ENCODE results near the gene ARAP2. TPM values are rescaled to one million over a fixed set of nuclear protein-coding genes. Genes with fewer than 3 reads are reported as not detected.
A peak's percentile ranks its signal among the peaks of the same experiment; 100 is the strongest.

The ARAP2 gene
- 8.3 and 14.4 TPM in 2 replicates for total RNA-seq (2014; rRNA removed; shearing (Covaris generic))
- polyA plus RNA-seq (2015; cell fraction: cytosol; rRNA removed), result 2.0 and 2.8 TPM in 2 replicates
- polyA plus RNA-seq (2015; cell fraction: nucleus; rRNA removed), result 16.6 and 22.8 TPM in 2 replicates

- peak; percentile 50 for DNase-seq (ENCODE audit: low read depth, low spot score)
- in situ Hi-C loops (cut with HindIII; ENCODE audit: low pct_unique_long_range_greater_than_20kb, low sequenced_read_pairs), result no loop called here
These were observed at the start of gene ARAP2 for GRCh38 chr4:36244257-36245082. TSS of gene ARAP2 (minus strand) at chr4:36244514. CDS start at chr4:36229486, 15,028 bp downstream.

- no peak for DNase-seq (ENCODE audit: low read depth, low spot score)
- in situ Hi-C loops (cut with HindIII; ENCODE audit: low pct_unique_long_range_greater_than_20kb, low sequenced_read_pairs), result no loop called here
These were observed 48.4 kb upstream of the ARAP2 start for GRCh38 chr4:36292556-36293188.

DNA sequence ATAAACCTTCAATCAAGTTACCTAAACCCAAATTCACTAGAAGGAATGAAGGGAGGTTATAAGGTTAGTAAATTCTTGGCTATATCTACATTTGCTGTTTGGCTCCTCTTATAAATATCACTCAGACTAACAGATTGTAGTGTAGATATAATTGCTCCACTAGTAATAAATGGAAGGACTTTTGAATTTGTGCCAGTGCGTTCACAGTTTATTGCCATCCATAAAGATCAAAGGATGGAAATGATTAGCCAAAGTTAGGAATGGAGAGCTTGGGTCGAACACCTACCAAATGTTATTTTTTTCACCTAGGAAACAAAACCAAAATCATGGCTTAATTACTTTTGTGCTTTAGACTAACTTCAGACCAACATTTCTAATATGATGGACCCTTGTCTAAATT, 46.3 kb upstream of the ARAP2 start:
- in situ Hi-C loops (cut with HindIII; ENCODE audit: low pct_unique_long_range_greater_than_20kb, low sequenced_read_pairs), result no loop called here
- DNase-seq (ENCODE audit: low read depth, low spot score), result no peak

DNA sequence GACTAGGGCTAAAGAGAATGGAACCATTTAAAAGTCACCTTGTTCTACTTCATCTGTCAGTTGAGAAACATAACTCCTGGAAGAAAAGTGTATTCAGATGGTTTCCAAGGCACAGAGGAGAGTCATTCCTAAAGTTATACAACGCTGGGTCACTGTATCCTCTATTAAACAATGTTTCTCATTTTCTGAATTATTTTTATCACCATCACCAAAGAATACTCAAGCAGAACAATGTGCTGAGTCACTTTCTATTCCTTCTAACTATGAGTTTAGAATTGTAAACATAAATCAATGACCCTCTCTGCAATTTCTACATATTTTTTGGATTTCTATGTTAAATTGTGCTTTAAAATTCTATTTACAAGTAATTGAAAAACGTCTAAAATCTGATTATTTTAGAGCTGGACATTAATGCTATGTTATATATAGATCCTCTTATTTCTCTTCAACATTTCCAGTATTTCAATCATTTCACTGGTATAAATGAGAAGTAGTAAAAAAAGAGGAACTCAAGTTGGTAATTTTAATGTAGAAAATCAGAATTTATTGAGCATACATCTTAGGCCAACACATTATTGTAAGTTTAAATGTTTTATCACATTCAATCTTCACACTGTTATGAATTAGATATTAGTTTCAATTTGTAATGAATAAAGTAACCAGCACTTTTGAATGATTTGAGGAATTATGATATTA, 44.6 kb upstream of the ARAP2 start:
- in situ Hi-C loops (cut with HindIII; ENCODE audit: low pct_unique_long_range_greater_than_20kb, low sequenced_read_pairs), result no loop called here
- DNase-seq (ENCODE audit: low read depth, low spot score), result no peak

DNA sequence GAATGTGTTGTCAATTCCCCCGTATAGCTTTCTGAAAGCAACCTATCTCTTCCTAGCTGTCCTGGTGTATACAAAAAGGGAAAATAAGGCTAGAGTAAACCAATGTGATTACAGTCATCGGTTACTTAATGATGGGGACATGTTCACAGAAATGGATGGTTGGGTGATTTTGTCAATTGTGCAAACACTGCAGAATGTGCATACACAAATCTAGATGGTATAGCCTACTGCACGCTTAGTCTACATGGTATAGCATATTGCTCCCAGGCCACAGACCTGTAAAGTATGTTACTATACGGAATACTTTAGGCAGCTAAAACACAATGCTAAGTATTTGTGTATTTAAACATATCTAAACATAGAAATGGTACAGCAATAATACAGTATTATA, 42.2 kb upstream of the ARAP2 start:
- in situ Hi-C loops (cut with HindIII; ENCODE audit: low pct_unique_long_range_greater_than_20kb, low sequenced_read_pairs), result no loop called here
- DNase-seq (ENCODE audit: low read depth, low spot score), result no peak

GRCh38 chr4:36285784-36286480, 41.6 kb upstream of the ARAP2 start:
- no peak for DNase-seq (ENCODE audit: low read depth, low spot score)

DNA sequence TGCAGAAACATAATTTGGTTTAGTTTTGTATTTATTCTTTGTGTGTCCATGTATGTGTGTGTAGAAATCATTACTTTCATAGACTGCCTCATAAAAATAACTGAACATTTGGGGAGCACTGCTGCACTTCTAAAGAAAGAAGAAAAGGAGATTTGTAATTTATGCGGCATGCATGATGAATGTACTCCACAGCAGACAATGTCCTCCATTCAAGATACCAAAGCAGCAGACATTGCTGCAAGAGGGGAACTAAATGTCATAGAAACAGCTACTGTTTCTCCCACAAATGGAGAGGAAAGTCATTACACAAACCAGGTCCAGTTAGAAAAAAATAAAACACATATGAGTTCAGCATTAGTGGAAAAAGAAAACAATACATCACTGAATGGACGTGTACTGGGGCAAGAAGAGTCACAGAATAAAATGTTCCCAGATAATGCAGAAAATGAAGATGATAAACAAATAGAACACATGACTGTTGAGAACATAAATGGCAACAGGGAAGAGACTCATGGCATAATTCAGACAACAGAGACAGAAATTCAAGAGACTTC, 39.7 kb upstream of the ARAP2 start:
- in situ Hi-C loops (cut with HindIII; ENCODE audit: low pct_unique_long_range_greater_than_20kb, low sequenced_read_pairs), result no loop called here
- peak; percentile 83 for DNase-seq (ENCODE audit: low read depth, low spot score)

More at GRCh38 chr4:36285784-36286480, 41.6 kb upstream of the ARAP2 start:
- in situ Hi-C loops (cut with HindIII; ENCODE audit: low pct_unique_long_range_greater_than_20kb, low sequenced_read_pairs), result no loop called here

- in situ Hi-C loops (cut with HindIII; ENCODE audit: low pct_unique_long_range_greater_than_20kb, low sequenced_read_pairs), result no loop called here
These were observed 38.3 kb upstream of the ARAP2 start for GRCh38 chr4:36282503-36283030.

DNA sequence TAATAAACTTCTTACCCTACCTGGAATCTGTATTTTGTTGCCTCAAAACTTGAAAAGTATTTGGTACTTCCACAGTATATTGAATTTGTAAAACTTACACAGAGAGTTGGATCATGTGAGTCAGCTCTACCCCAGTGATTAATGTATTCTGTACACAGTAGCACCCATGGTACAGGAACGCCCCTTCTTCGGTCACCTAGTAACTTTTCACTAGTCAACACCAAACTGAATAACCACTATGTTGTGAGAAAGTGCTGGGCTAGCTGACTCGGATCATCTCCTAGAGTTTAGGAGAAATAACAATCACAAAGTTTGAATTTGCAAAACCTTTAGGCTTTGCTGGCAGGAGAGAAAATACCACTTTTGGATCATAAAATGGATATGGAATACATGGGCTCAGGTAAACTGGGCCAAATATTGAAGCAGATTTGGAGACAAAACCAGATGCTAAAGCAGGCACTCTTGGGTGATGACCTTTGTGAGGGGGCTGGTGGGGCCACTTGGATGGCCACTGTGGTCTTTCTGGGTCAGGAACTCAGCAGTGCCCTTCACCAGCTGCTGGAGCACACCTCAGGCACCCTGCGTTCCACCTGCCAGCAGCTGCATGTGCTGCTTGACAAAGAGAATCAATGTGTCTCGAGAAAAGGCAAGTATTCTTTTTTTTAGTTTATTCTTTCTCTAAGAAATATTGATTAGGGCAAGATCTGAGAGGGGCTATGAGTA, 37.2 kb upstream of the ARAP2 start, which contains the start of gene DTHD1:
TSS of gene DTHD1 (plus strand) at position 233 of the 723 bp plus-strand sequence. CDS start at position 376, 143 bp downstream.
- in situ Hi-C loops (cut with HindIII; ENCODE audit: low pct_unique_long_range_greater_than_20kb, low sequenced_read_pairs), result no loop called here
- no peak for DNase-seq (ENCODE audit: low read depth, low spot score)

More at GRCh38 chr4:36282503-36283030, 38.3 kb upstream of the ARAP2 start:
- no peak for DNase-seq (ENCODE audit: low read depth, low spot score)

GRCh38 chr4:36280555-36280954, 36.2 kb upstream of the ARAP2 start:
- peak; percentile 28 for DNase-seq (ENCODE audit: low read depth, low spot score)
- in situ Hi-C loops (cut with HindIII; ENCODE audit: low pct_unique_long_range_greater_than_20kb, low sequenced_read_pairs), result no loop called here

DNA sequence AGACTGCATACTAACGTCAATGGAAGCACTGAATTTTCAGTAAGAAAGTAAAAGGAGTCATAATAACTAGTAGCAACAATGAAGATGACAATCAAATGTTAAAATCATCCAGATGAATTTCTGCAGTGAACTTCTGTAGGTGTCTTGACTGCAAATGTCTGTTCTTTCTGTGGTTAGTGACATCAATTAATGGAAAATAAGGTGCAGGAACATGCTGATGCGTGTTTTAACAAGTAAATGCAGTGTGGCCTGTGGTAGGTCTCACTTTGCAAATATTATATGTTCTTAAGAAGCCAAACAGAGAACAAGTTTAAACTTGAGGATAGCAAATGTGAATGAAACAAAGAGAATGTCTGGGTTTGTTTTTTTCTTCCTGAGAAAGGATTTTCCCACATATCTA, 34.5 kb upstream of the ARAP2 start:
- no peak for DNase-seq (ENCODE audit: low read depth, low spot score)
- in situ Hi-C loops (cut with HindIII; ENCODE audit: low pct_unique_long_range_greater_than_20kb, low sequenced_read_pairs), result no loop called here

DNA sequence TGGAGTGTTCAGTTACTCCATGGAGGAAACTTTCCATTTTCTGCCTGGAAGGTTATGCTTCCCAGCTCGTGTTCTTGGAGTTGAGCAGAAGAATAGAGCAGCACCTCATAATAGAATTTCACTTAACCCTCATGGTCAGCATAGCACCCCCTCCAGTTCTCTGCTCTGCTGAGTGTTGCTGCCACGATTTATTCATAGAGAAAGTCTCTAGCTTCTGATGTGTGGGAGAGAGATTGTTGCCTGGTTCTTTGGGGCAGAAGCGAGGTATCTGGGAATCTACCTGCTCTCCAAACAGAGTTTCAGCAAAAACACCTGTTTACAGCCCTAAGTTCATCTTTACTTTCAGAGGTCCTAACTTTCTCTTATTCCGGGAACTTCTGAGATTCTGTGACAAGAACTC, 33.2 kb upstream of the ARAP2 start:
- no peak for DNase-seq (ENCODE audit: low read depth, low spot score)
- in situ Hi-C loops (cut with HindIII; ENCODE audit: low pct_unique_long_range_greater_than_20kb, low sequenced_read_pairs), result no loop called here

DNA sequence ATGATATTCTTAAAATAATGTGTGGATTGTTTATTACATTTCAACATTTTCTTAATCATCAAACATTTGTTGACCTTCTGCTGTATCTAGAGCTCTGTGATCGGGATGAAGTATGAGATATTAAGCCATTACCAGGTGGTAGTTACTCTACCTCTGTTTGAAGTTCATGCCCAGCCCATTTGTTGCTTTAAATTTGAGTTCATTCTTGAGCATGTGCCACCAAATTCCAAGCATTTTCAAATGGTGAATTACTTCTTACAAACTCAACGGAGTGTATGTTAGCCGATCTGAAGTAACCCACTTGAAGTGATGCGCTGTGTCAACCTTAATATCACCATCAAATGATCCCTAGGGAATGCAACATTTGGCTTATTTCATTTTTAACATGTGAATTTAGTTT, 29.8 kb upstream of the ARAP2 start:
- DNase-seq (ENCODE audit: low read depth, low spot score), result no peak
- in situ Hi-C loops (cut with HindIII; ENCODE audit: low pct_unique_long_range_greater_than_20kb, low sequenced_read_pairs), result no loop called here

- in situ Hi-C loops (cut with HindIII; ENCODE audit: low pct_unique_long_range_greater_than_20kb, low sequenced_read_pairs), result no loop called here
- no peak for DNase-seq (ENCODE audit: low read depth, low spot score)
These were observed 29.0 kb upstream of the ARAP2 start for GRCh38 chr4:36273276-36273675.

- no peak for DNase-seq (ENCODE audit: low read depth, low spot score)
- in situ Hi-C loops (cut with HindIII; ENCODE audit: low pct_unique_long_range_greater_than_20kb, low sequenced_read_pairs), result no loop called here
These were observed 25.3 kb upstream of the ARAP2 start for GRCh38 chr4:36269533-36270173.

GRCh38 chr4:36269101-36269500, 24.8 kb upstream of the ARAP2 start:
- DNase-seq (ENCODE audit: low read depth, low spot score), result no peak
- in situ Hi-C loops (cut with HindIII; ENCODE audit: low pct_unique_long_range_greater_than_20kb, low sequenced_read_pairs), result no loop called here

Measured in SK-MEL-5 (cell line).